ENCODE results near the gene POLR1G. TPM values are rescaled to one million over a fixed set of nuclear protein-coding genes. Genes with fewer than 3 reads are reported as not detected.

Gene POLR1G
- total RNA-seq, 4 donors from 2014 or later: 1.3 to 9.1 (median 4.2) TPM

DNA sequence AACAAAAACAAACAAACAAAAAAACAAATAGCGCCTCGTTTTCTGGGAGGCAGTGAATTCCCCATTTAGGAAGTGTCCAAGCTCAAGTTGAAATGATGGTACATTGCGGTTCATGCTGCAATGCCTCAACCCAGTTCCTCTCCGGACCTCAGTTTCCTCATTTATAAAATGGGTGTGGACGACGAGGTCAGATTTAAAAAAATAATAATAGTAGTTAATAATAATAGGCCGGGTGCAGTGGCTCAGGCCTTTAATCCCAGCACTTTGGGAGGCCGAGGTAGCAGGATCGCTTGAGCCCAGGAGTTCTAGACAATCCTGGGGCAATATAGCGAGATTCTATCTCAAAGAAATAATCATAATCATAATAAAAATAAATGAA, 32.7 kb downstream of the POLR1G start:
- TF ChIP-seq, protein P1, sequence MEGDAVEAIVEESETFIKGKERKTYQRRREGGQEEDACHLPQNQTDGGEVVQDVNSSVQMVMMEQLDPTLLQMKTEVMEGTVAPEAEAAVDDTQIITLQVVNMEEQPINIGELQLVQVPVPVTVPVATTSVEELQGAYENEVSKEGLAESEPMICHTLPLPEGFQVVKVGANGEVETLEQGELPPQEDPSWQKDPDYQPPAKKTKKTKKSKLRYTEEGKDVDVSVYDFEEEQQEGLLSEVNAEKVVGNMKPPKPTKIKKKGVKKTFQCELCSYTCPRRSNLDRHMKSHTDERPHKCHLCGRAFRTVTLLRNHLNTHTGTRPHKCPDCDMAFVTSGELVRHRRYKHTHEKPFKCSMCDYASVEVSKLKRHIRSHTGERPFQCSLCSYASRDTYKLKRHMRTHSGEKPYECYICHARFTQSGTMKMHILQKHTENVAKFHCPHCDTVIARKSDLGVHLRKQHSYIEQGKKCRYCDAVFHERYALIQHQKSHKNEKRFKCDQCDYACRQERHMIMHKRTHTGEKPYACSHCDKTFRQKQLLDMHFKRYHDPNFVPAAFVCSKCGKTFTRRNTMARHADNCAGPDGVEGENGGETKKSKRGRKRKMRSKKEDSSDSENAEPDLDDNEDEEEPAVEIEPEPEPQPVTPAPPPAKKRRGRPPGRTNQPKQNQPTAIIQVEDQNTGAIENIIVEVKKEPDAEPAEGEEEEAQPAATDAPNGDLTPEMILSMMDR (IDR thresholded peaks at IDR 0.05): no peak
- TF ChIP-seq POLR2A (IDR thresholded peaks at IDR 0.05): no peak
- H3K4me3 ChIP-seq (replicated peaks in 1 of 3): peak overlapping the region in 1 of 3 donors; percentile 61
- WGBS, 2 donors: 35 to 37% methylated on average over 10 of the region's 10 CpGs
- H3K27ac ChIP-seq: peak overlapping the region; percentile 95 to 97 (median 96)
- H3K9me3 ChIP-seq: no peaks in the 10 kb centered on the region
- no peaks in the 10 kb centered on the region for H3K27me3 ChIP-seq
- DNase-seq: no peak
- H3K4me1 ChIP-seq: peaks cover 6 to 11% of the 10 kb centered on the region in 2 donors
- no peaks in the 10 kb centered on the region for H3K36me3 ChIP-seq
- intact Hi-C loops (cut with DNase I): no loop called here

GRCh38 chr19:45439569-45440258, 33.3 kb downstream of the POLR1G start:
- Histone ChIP-seq H3K9me3 (no peaks in the 10 kb centered on the region), H3K27me3 (no peaks in the 10 kb centered on the region), H3K4me3 (replicated peaks in 1 of 3) (peak overlapping the region in 2 of 3 donors; percentile 61 to 87), H3K36me3 (no peaks in the 10 kb centered on the region), H3K4me1 (peaks cover 10 to 16% of the 10 kb centered on the region in 2 donors), H3K27ac (peak overlapping the region; percentile 95 to 97 (median 96))
- TF ChIP-seq, protein P1 (IDR thresholded peaks at IDR 0.05): peak; percentile 80 to 100 (median 98)
- peak in 1 of 2 donors; percentile 22 for TF ChIP-seq POLR2A (IDR thresholded peaks at IDR 0.05)
- peak; percentile 75 to 78 for DNase-seq
- intact Hi-C loops (cut with DNase I): loop anchor here (2.0 kb wide), 1 partner anchor 37 kb away; no protein-coding TSS in a partner anchor
- WGBS, 2 donors: 1% methylated on average over 34 to 37 of the region's 78 CpGs

- no peak for DNase-seq
- Histone ChIP-seq H3K36me3 (no peaks in the 10 kb centered on the region), H3K27ac (peak overlapping the region; percentile 95 to 97 (median 96)), H3K4me1 (peaks cover 14 to 17% of the 10 kb centered on the region in 2 donors), H3K4me3 (replicated peaks in 1 of 3) (peak overlapping the region in 1 of 3 donors; percentile 61), H3K9me3 (no peaks in the 10 kb centered on the region), H3K27me3 (no peaks in the 10 kb centered on the region)
- WGBS, 2 donors: 64 to 67% methylated on average over 9 of the region's 9 CpGs
- intact Hi-C loops (cut with DNase I): loop anchor here (2.0 kb wide), 1 partner anchor 37 kb away; no protein-coding TSS in a partner anchor
- TF ChIP-seq POLR2A (IDR thresholded peaks at IDR 0.05): no peak
- TF ChIP-seq, protein P1 (IDR thresholded peaks at IDR 0.05): no peak
These were observed 33.8 kb downstream of the POLR1G start for GRCh38 chr19:45440259-45440638.

DNA sequence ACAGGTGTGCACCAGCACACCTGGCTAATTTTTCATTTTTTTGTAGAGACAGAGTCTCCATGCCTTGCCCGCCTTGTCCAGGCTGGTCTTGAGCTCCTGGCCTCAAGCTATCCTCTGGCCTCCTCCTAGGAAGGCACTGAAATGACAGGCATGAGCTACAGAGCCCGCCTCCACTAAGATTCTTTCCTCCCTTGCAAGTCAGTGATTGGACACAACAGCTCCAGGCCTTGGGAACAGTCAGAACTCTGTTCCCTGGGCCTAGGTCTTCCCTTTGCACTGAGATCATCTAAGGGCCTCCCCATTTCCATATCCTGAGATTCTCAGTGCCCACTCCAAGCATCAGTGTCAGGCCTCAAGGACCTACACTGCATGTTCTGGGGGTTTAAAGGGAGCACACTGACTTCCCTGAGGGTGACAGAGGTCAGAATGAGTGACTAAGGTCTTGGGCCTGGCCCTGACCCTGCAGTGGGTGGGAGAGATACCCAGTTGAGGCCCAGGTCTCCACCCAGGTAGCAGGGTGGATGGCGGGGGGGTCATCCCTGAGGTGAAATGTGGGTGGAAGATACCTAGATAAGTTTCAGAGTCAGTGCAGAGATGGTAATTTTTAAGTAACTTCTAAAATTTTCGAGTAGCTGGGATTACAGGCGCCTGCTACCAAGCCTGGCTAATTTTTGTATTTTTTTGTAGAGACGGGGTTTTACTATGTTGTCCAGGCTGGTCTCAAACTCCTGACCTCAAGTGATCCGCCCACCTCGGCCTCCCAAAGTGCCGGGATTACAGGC, 34.6 kb downstream of the POLR1G start:
- 86 to 90% methylated on average over 8 to 9 of the region's 9 CpGs for WGBS, 2 donors

More for the DNA sequence above, 34.6 kb downstream of the POLR1G start:
- no peak for DNase-seq
- H3K9me3 ChIP-seq: no peaks in the 10 kb centered on the region
- TF ChIP-seq, protein P1 (IDR thresholded peaks at IDR 0.05): no peak
- no peak for TF ChIP-seq POLR2A (IDR thresholded peaks at IDR 0.05)
- no peaks in the 10 kb centered on the region for H3K27me3 ChIP-seq
- intact Hi-C loops (cut with DNase I): loop anchor here (2.0 kb wide), 1 partner anchor 36 kb away; no protein-coding TSS in a partner anchor
- peaks cover 14 to 17% of the 10 kb centered on the region in 2 donors for H3K4me1 ChIP-seq
- H3K27ac ChIP-seq: peak overlapping the region in 2 of 3 donors; percentile 95 to 97
- no peak overlapping the region for H3K4me3 ChIP-seq (replicated peaks in 1 of 3)
- H3K36me3 ChIP-seq: no peaks in the 10 kb centered on the region

Data from thyroid gland (tissue), 4 donors.